ENCODE results near the gene BTBD6. TPM values are rescaled to one million over a fixed set of nuclear protein-coding genes. Genes with fewer than 3 reads are reported as not detected.

The BTBD6 gene
- total and polyA plus RNA-seq, 12 donors, result 28.1 to 58.2 (median 32.7) TPM

GRCh38 chr14:105201925-105202513 lies 46.3 kb upstream of the BTBD6 start:
- Histone ChIP-seq H3K27ac (peak overlapping the region; percentile 23 to 84 (median 70)), H3K4me1 (peaks cover 35 to 95% (median 84%) of the 10 kb centered on the region in 9 donors), H3K27me3 (peaks cover 0 to 54% (median 9%) of the 10 kb centered on the region in 7 donors), H3K4me3 (no peak overlapping the region), H3K9me3 (no peaks in the 10 kb centered on the region), H3K36me3 (no peaks in the 10 kb centered on the region)
- ATAC-seq (peak in 3 of 8 donors; percentile 1 to 13 (median 1)), DNase-seq (peak in 1 of 2 donors; percentile 46)
- no peak for TF ChIP-seq CTCF (IDR thresholded peaks at IDR 0.05)
- intact Hi-C loops (cut with DNase I), result loop anchor here in 9 of 10 donors (2.0 to 10.0 kb wide), 10 partner anchors 35 to 151 kb away; partner anchors contain the start of gene JAG2 (in 1 of the 9)
- WGBS, 2 donors, result 53 to 68% methylated on average over 20 of the region's 20 CpGs

- 7 to 9% methylated on average over 18 of the region's 18 CpGs for WGBS, 2 donors
- Histone ChIP-seq H3K27ac (peak overlapping the region in 6 of 10 donors; percentile 23 to 84 (median 78)), H3K36me3 (no peaks in the 10 kb centered on the region), H3K4me1 (peaks cover 30 to 92% (median 80%) of the 10 kb centered on the region in 9 donors), H3K27me3 (peaks cover 0 to 43% (median 2%) of the 10 kb centered on the region in 7 donors), H3K9me3 (no peaks in the 10 kb centered on the region), H3K4me3 (no peak overlapping the region)
- intact Hi-C loops (cut with DNase I), result loop anchor here (1.0 to 10.0 kb wide), 13 partner anchors 36 to 150 kb away; partner anchors contain the start of genes BTBD6 (in 1 of the 10) and JAG2 (in 1 of the 10)
- DNase-seq (peak; percentile 72 to 84), ATAC-seq (peak; percentile 26 to 67 (median 42))
- peak; percentile 90 to 98 (median 93) for TF ChIP-seq CTCF (IDR thresholded peaks at IDR 0.05)
Observed at GRCh38 chr14:105203057-105203531, 45.2 kb upstream of the BTBD6 start.

- H3K4me3 ChIP-seq, result no peak overlapping the region
- intact Hi-C loops (cut with DNase I), result loop anchor here (1.0 to 10.0 kb wide), 14 partner anchors 36 to 149 kb away; partner anchors contain the start of genes BTBD6 (in 1 of the 10) and JAG2 (in 1 of the 10)
- no peak for DNase-seq
- H3K27me3 ChIP-seq, result peaks cover 0 to 37% (median 1%) of the 10 kb centered on the region in 7 donors
- H3K36me3 ChIP-seq, result no peaks in the 10 kb centered on the region
- TF ChIP-seq CTCF (IDR thresholded peaks at IDR 0.05), result no peak
- 70 to 73% methylated on average over 6 of the region's 6 CpGs for WGBS, 2 donors
- H3K9me3 ChIP-seq, result no peaks in the 10 kb centered on the region
- no peak for ATAC-seq
- H3K4me1 ChIP-seq, result peaks cover 26 to 86% (median 74%) of the 10 kb centered on the region in 9 donors
- H3K27ac ChIP-seq, result peak overlapping the region in 4 of 10 donors; percentile 19 to 79 (median 58)
Observed at GRCh38 chr14:105203701-105204100, 44.6 kb upstream of the BTBD6 start.

GRCh38 chr14:105204206-105204930 lies 44.0 kb upstream of the BTBD6 start:
- WGBS, 2 donors, result 55 to 57% methylated on average over 24 of the region's 24 CpGs
- DNase-seq (peak; percentile 66 to 77), ATAC-seq (peak; percentile 59 to 86 (median 74))
- Histone ChIP-seq H3K9me3 (no peaks in the 10 kb centered on the region), H3K27me3 (peaks cover 0 to 30% (median 0%) of the 10 kb centered on the region in 7 donors), H3K4me1 (peaks cover 26 to 80% (median 70%) of the 10 kb centered on the region in 9 donors), H3K4me3 (no peak overlapping the region), H3K27ac (peak overlapping the region in 7 of 10 donors; percentile 19 to 80 (median 67)), H3K36me3 (peaks cover 0 to 7% (median 0%) of the 10 kb centered on the region in 9 donors)
- intact Hi-C loops (cut with DNase I), result loop anchor here in 7 of 10 donors (2.0 to 10.0 kb wide), 9 partner anchors 37 to 148 kb away; partner anchors contain the start of gene JAG2 (in 1 of the 7)
- no peak for TF ChIP-seq CTCF (IDR thresholded peaks at IDR 0.05)
